Neural progenitor cell (in vitro differentiated cells): ENCODE measurements around the gene USP32.
A peak's percentile ranks its signal among the peaks of the same experiment; 100 is the strongest.
"Not testable (repeated sequence)": the region's sequence is repeated elsewhere in the genome, so short reads cannot be mapped to it uniquely, and the experiment has no call there.

Source experiments
- EZH2 ChIP-seq: fragments of 200-600 bp; sonication (generic); IDR thresholded peaks from 2 replicates; pipeline ENCODE4 v1.6.1; 2017; ENCODE audit warnings: antibody characterized with exemption, mild to moderate bottlenecking, moderate library complexity
- EZH2phosphoT487 ChIP-seq: fragments of 200-600 bp; sonication (generic); IDR thresholded peaks from 2 replicates; pipeline ENCODE4 v1.6.1; 2017; ENCODE audit warnings: antibody characterized with exemption
- TF ChIP-seq, protein P1 (sequence below): fragments of 200-600 bp; sonication (generic); IDR thresholded peaks from 2 replicates; pipeline ENCODE4 v1.5.1; 2017; ENCODE audit warnings: antibody characterized with exemption, mild to moderate bottlenecking

DNA sequence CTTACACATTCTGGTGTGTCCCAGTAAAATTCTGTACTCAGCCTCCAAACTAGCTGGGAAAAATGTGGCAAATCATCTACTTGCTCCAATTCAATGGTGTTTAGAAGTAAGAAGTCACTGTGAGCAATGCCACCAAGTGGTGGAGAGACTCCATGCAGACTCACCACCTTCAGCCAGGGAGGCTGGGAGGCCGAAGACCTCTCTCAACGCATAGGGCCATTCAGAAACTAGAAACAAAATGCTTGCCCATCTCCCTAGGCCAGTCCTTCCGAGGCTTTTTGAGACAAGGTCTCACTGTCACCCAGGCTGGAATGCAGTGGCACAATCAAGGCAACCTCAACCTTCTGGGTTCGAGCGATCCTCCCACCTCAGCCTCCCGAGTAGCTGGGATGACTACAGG, 217.2 kb downstream of the USP32 start:
- TF ChIP-seq, protein P1, sequence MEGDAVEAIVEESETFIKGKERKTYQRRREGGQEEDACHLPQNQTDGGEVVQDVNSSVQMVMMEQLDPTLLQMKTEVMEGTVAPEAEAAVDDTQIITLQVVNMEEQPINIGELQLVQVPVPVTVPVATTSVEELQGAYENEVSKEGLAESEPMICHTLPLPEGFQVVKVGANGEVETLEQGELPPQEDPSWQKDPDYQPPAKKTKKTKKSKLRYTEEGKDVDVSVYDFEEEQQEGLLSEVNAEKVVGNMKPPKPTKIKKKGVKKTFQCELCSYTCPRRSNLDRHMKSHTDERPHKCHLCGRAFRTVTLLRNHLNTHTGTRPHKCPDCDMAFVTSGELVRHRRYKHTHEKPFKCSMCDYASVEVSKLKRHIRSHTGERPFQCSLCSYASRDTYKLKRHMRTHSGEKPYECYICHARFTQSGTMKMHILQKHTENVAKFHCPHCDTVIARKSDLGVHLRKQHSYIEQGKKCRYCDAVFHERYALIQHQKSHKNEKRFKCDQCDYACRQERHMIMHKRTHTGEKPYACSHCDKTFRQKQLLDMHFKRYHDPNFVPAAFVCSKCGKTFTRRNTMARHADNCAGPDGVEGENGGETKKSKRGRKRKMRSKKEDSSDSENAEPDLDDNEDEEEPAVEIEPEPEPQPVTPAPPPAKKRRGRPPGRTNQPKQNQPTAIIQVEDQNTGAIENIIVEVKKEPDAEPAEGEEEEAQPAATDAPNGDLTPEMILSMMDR: peak; percentile 53
- not testable (repeated sequence) for TF ChIP-seq EZH2phosphoT487, EZH2
